K562 (cell line): ENCODE results near the gene UBE2U. TPM values are rescaled to one million over a fixed set of nuclear protein-coding genes. Genes with fewer than 3 reads are reported as not detected.

Experiments
- ATAC-seq: fragments of 200-7000 bp; cut with Tn5 transposase; 3 replicates; pipeline ENCODE4 v1.9.1; 2020; ENCODE audit warnings: moderate library complexity
- BruUV-seq: library from RNA; stranded (reverse); fragments of 400-500 nt; replicated peaks from 2 replicates; lab custom pipeline; 2021; lab: Mats Ljungman, UMichigan
- CTCF ChIA-PET: fragments of 300-600 bp; formaldehyde crosslinking; extraction: SDS; loops from one replicate; lab custom pipeline; 2021; ENCODE audit warnings: low intra/inter-chr PET ratio; lab: Yijun Ruan, JAX
- POLR2A ChIA-PET: fragments of 300-600, 350-650 bp; sonication (Branson Sonifier 250); formaldehyde crosslinking; extraction: SDS; loops from one replicate; lab custom pipeline; 2021; ENCODE audit warnings: antibody characterized with exemption, inconsistent platforms; lab: Yijun Ruan, JAX
- DNase-seq, 4 experiments: peaks; one replicate each; pipeline versions ENCODE4 v3.0.0 to v3.0.0-alpha.2; 2011 to 2018; ENCODE audit warnings: low spot score in 3 of 4, mixed read lengths in 3 of 4; ENCODE audit errors: extremely low read depth in 1 of 4
- FAIRE-seq: peaks from 2 replicates; lab custom pipeline; 2011; peaks lifted over from hg19 to GRCh38; lab: Jason Lieb, UNC
- H2AFZ ChIP-seq: 2 replicates; pipeline ENCODE4 v1.6.0; 2011; ENCODE audit warnings: low read depth, low read length, control low read depth, inconsistent platforms
- H3K27ac ChIP-seq: fragments of 200-600 bp; 3 replicates; pipeline ENCODE4 v1.8.0; 2011; ENCODE audit warnings: low read depth, mild to moderate bottlenecking, control low read depth, inconsistent platforms, low read length, moderate library complexity, mixed read lengths; ENCODE audit errors: extremely low read depth
- H3K27me3 ChIP-seq, 2 experiments: fragments of 300-600 bp in 1 of 2; 2 replicates in 1 of 2; 3 replicates in 1 of 2; pipeline versions ENCODE4 v1.6.0 to v1.8.0; 2011; ENCODE audit warnings: inconsistent platforms in 2 of 2, low read length in 2 of 2, mild to moderate bottlenecking in 1 of 2, mixed read lengths in 1 of 2, moderate library complexity in 1 of 2; ENCODE audit not compliant: control insufficient read depth in 2 of 2, insufficient read depth in 2 of 2
- H3K36me3 ChIP-seq: fragments of 300-600 bp; 3 replicates; pipeline ENCODE4 v1.8.0; 2011; ENCODE audit warnings: mild to moderate bottlenecking, low read length, inconsistent platforms; ENCODE audit not compliant: control insufficient read depth, insufficient read depth
- H3K4me1 ChIP-seq, 2 experiments: fragments of 200-600 bp in 1 of 2; replicated peaks in 1 of 2; 2 replicates in 1 of 2; 3 replicates in 1 of 2; pipeline versions ENCODE4 v1.5.1 to v1.8.0; 2011; ENCODE audit warnings: inconsistent platforms in 2 of 2, low read length in 2 of 2, mild to moderate bottlenecking in 1 of 2, mixed read lengths in 1 of 2, moderate library complexity in 1 of 2; ENCODE audit not compliant: control insufficient read depth in 2 of 2, insufficient read depth in 2 of 2
- H3K4me2 ChIP-seq: 2 replicates; pipeline ENCODE4 v1.6.1; 2011; ENCODE audit warnings: low read length, control low read depth, inconsistent platforms, mixed read lengths; ENCODE audit not compliant: insufficient read depth
- H3K4me3 ChIP-seq: fragments of 200-600 bp; sonication (generic), shearing (Covaris generic); 2 replicates; pipeline ENCODE4 v1.5.1; 2016; ENCODE audit warnings: control low read depth, inconsistent platforms
- H3K79me2 ChIP-seq: fragments of 200-600 bp; 3 replicates; pipeline ENCODE4 v1.8.0; 2011; ENCODE audit warnings: low read length, inconsistent platforms; ENCODE audit not compliant: control insufficient read depth, insufficient read depth
- H3K9ac ChIP-seq, 2 experiments: 2 replicates each; pipeline versions ENCODE4 v1.6.0 to v1.6.1; 2011; ENCODE audit warnings: low read depth in 2 of 2, low read length in 2 of 2, control low read depth in 1 of 2, inconsistent platforms in 1 of 2, mild to moderate bottlenecking in 1 of 2, mixed read lengths in 1 of 2; ENCODE audit not compliant: insufficient read depth in 1 of 2
- H3K9me1 ChIP-seq: one replicate; pipeline ENCODE4 v1.6.0; 2011; ENCODE audit warnings: inconsistent platforms, mild to moderate bottlenecking, low read length, moderate library complexity; ENCODE audit not compliant: control insufficient read depth, insufficient read depth
- H3K9me3 ChIP-seq: replicated peaks from 2 replicates; pipeline ENCODE4 v1.5.1; 2011; ENCODE audit warnings: low read depth, low read length, inconsistent platforms; ENCODE audit not compliant: control insufficient read depth, insufficient read depth
- H4K20me1 ChIP-seq: replicated peaks from 2 replicates; pipeline ENCODE4 v1.6.1; 2011; ENCODE audit warnings: low read length, inconsistent platforms, mixed read lengths; ENCODE audit not compliant: control insufficient read depth, insufficient read depth
- BACH1 ChIP-seq: fragments of 200-800 bp; sonication (Bioruptor generic); IDR thresholded peaks from 2 replicates; pipeline ENCODE4 v1.6.1; 2016; ENCODE audit warnings: missing genetic modification characterization, missing compliant biosample characterization
- BCOR ChIP-seq: fragments of 450-650 bp; IDR thresholded peaks from 2 replicates; pipeline ENCODE4 v1.6.1; 2016
- CHD7 ChIP-seq: fragments of 200-600 bp; sonication (generic); IDR thresholded peaks from one replicate; pipeline ENCODE4 v1.6.1; 2012; ENCODE audit warnings: mild to moderate bottlenecking, low read depth, low read length, inconsistent platforms
- DACH1 ChIP-seq: fragments of 450-650 bp; IDR thresholded peaks from 2 replicates; pipeline ENCODE4 v1.6.1; 2018; ENCODE audit not compliant: partially characterized antibody
- DIDO1 ChIP-seq: fragments of 450-650 bp; IDR thresholded peaks from 2 replicates; pipeline ENCODE4 v1.6.1; 2016; ENCODE audit warnings: low read depth, missing biosample characterization, missing genetic modification characterization
- PKNOX1 ChIP-seq: fragments of 450-650 bp; IDR thresholded peaks from 2 replicates; pipeline ENCODE4 v1.6.1; 2016
- POLR3G ChIP-seq: IDR thresholded peaks from 2 replicates; pipeline ENCODE4 v1.6.1; 2011; ENCODE audit not compliant: insufficient read length, insufficient replicate concordance; ENCODE audit errors: extremely low read depth
- RHOXF2B ChIP-seq: fragments of 250-450 bp; sonication (Bioruptor Pico); conservative IDR thresholded peaks from 2 replicates; pipeline ENCODE4 v1.5.1; 2021
- SUPT5H ChIP-seq: fragments of 450-650 bp; IDR thresholded peaks from 2 replicates; pipeline ENCODE4 v1.6.1; 2016
- TEAD1 ChIP-seq, 2 experiments: fragments of 450-650 bp in 1 of 2; sonication (generic) in 1 of 2; formaldehyde crosslinking; IDR thresholded peaks; 2 replicates each; pipeline versions ENCODE4 v1.4.0 to v1.8.0; 2020 to 2022; ENCODE audit warnings: mild to moderate bottlenecking in 2 of 2, missing genetic modification reagents in 1 of 2
- ZNF263 ChIP-seq: sonication (generic); formaldehyde crosslinking; IDR thresholded peaks from 2 replicates; pipeline ENCODE4 v1.8.0; 2022; ENCODE audit warnings: mild to moderate bottlenecking, missing genetic modification reagents, borderline replicate concordance
- ZNF507 ChIP-seq: conservative IDR thresholded peaks from 2 replicates; pipeline ENCODE4 v1.6.1; 2017; ENCODE audit warnings: missing genetic modification characterization, missing compliant biosample characterization
- ZNF668 ChIP-seq: fragments of 250-450 bp; sonication (Bioruptor Pico); IDR thresholded peaks from 2 replicates; pipeline ENCODE4 v1.8.0; 2022; ENCODE audit warnings: mild to moderate bottlenecking, inconsistent platforms
- WGBS: fragments of 100-300 bp; shearing (Covaris generic); methylation state at CpG from one replicate; pipeline ENCODE4 v1.1.6; 2016; ENCODE audit warnings: low coverage, mixed read lengths; ENCODE audit not compliant: insufficient coverage; ENCODE audit errors: missing lambda C conversion rate; 5-methylcytosine and 5-hydroxymethylcytosine counted together
- in situ Hi-C: fragments of 300-500 bp; cut with MboI; formaldehyde crosslinking; loops from 4 replicates; pipeline ENCODE4 v1.15.0; 2018; ENCODE audit warnings: inconsistent platforms, mixed read lengths
- intact Hi-C: fragments of 100-400 bp; cut with micrococcal nuclease; formaldehyde crosslinking; loops from 2 replicates; pipeline ENCODE4 v1.14.2; 2022
- polyA plus RNA-seq, 8 experiments: library from polyadenylated mRNA; depleted of rRNA in 4 of 8; stranded (reverse) in 5 of 8; unstranded in 3 of 8; fragments of >200 nt; fragmentation: Nextera tagmentation in 2 of 8; fragmentation: Illumina TruSeq in 1 of 8; extraction: Ambion mirVana in 2 of 8; extraction: Trizol in 1 of 8; gene quantifications; 2 replicates each; pipeline versions ENCODE4 v1.2.1 to v1.2.3, GENCODE V29; 2011 to 2014; ENCODE audit warnings: inconsistent platforms in 1 of 8, missing spikeins in 1 of 8
- total RNA-seq, 7 experiments: library from RNA; depleted of rRNA in 6 of 7; stranded (reverse); fragments of >200 nt in 6 of 7; fragmentation: Illumina TruSeq in 2 of 7; extraction: Trizol in 2 of 7; gene quantifications; 2 replicates each; pipeline versions ENCODE4 v1.2.1 to v1.2.3, GENCODE V29; 2011 to 2021; ENCODE audit warnings: low replicate concordance in 1 of 7

Gene UBE2U
- total and polyA plus RNA-seq, 9 of the 15 experiments (the other 6 are each of a cell fraction or from before 2014, with no cell fraction given), result not detected

GRCh38 chr1:64155278-64155677 is 48.1 kb upstream of the UBE2U start:
- Histone ChIP-seq H3K4me3 (no peak overlapping the region), H3K9me1 (no peaks in the 10 kb centered on the region), H3K27ac (no peak overlapping the region), H4K20me1 (no peaks in the 10 kb centered on the region), H3K9ac (no peak overlapping the region), H3K36me3 (no peaks in the 10 kb centered on the region), H3K9me3 (no peaks in the 10 kb centered on the region), H3K4me1 (no peaks in the 10 kb centered on the region), H2AFZ (no peak overlapping the region), H3K27me3 (no peaks in the 10 kb centered on the region; a peak in 2 of 5 replicates), H3K79me2 (no peaks in the 10 kb centered on the region), H3K4me2 (no peak overlapping the region)
- no peak for DNase-seq
- intact Hi-C loops (no loop called here), in situ Hi-C loops (no loop called here)
- ChIA-PET POLR2A (no interaction called here), CTCF (no interaction called here)
- no peak for ATAC-seq
- no peak for FAIRE-seq
- WGBS, result 0% methylated on average over 1 of the region's 1 CpG
- BruUV-seq, result no TSS peak
- TF ChIP-seq PKNOX1 (no peak), CHD7 (no peak), DIDO1 (tag) (no peak), RHOXF2B (CRISPR knock-in tag) (no peak), ZNF668 (CRISPR knock-in tag) (no peak), ZNF507 (no peak), TEAD1 (CRISPR knock-in tag; IDR thresholded peaks at IDR 0.05) (no peak), DACH1 (no peak), ZNF263 (CRISPR knock-in tag) (no peak), SUPT5H (no peak), BCOR (no peak), BACH1 (tag) (no peak), POLR3G (no peak)
